ENCODE data around the gene ATRAID. TPM values are rescaled to one million over a fixed set of nuclear protein-coding genes. Genes with fewer than 3 reads are reported as not detected.

ATRAID gene
- total and polyA plus RNA-seq, 10 of the 15 experiments (the other 5 are each of a cell fraction or from before 2014, with no cell fraction given): 65.6 to 180 (median 120) TPM

DNA sequence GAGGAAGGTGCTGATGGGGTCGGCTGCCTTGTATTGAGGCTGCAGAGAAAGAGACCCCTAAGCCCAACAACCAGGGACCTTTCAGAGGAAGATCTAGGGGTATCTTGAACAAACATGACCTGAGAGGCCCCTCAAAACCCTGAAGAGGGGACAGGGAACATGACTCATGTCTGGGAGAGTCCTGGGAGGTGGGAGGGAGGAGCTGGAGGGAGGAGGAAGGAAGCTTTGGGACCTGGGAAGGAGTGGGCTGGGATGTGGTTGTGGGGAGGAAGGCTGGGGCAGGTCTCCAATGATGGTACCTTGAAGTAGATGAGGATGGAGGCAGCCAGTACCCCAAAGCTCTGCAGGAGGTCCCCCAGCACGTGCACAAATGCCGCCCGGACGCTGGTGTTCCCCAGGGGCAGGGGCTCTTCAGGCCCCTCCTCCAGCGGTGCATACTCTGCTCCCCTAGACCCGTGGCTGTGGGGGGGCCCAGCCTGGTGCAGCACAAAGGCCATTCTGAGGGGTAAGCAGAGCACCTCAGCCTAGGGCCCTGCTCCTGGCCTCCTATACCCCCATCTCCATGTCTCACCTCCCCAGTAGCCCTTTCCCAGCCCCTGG, 45.1 kb downstream of the ATRAID start:
- BruUV-seq (replicated peaks): no TSS peak
- ChIA-PET RAD21 (ENCODE audit: unreplicated experiment) (no interaction called here), CTCF (interaction anchor here (0.6 to 0.8 kb wide), 2 partner anchors 87 to 711 kb away, joined by 3 to 4 read pairs; no protein-coding TSS in a partner anchor), SMC1A (ENCODE audit: uncharacterized antibody, unreplicated experiment) (interaction anchor here (1.3 kb wide), 1 partner anchor 23 kb away, joined by 3 read pairs; no protein-coding TSS in a partner anchor), POLR2A (no interaction called here)
- TF ChIP-seq KDM1A (IDR thresholded peaks at IDR 0.05; ENCODE audit: borderline replicate concordance) (no peak), BHLHE40 (IDR thresholded peaks at IDR 0.05; ENCODE audit: borderline replicate concordance in 1 of 2, low read depth in 2 of 2, low read length in 1 of 2) (0 out of 4 replicates have a peak, but pooled peaks of 1 of the 2 experiments have one; percentile 10), EGR1 (IDR thresholded peaks at IDR 0.05; ENCODE audit: borderline replicate concordance in 1 of 2, low read depth in 2 of 2, low read length in 2 of 2) (no peak)
- FAIRE-seq (no peak), ATAC-seq (no peak), DNase-seq (ENCODE audit: low read depth, low spot score) (no peak)
- no peak overlapping the region for H3K9ac ChIP-seq (ENCODE audit: control insufficient read depth, insufficient read depth, low read length)
- intact Hi-C loops (cut with micrococcal nuclease; ENCODE audit: unreplicated experiment): no loop called here
- no peak overlapping the region for H3K4me2 ChIP-seq (ENCODE audit: control insufficient read depth, insufficient read depth)
- in situ Hi-C loops (cut with MboI): no loop called here
- WGBS (ENCODE audit: insufficient coverage, insufficient replicate concordance, low lambda C conversion rate, missing lambda C conversion rate): 10% methylated on average over 7 of the region's 7 CpGs
- no peak overlapping the region for H2AFZ ChIP-seq (ENCODE audit: control insufficient read depth, low read depth, low read length)
- H3K36me3 ChIP-seq (ENCODE audit: control insufficient read depth in 2 of 2, insufficient read depth in 2 of 2, low read length in 1 of 2): no peaks in the 10 kb centered on the region
- no peaks in the 10 kb centered on the region for H4K20me1 ChIP-seq (ENCODE audit: control insufficient read depth, insufficient read depth)
- H3K79me2 ChIP-seq (ENCODE audit: control insufficient read depth, insufficient read depth, low read length): no peaks in the 10 kb centered on the region
- peaks cover 11 to 12% of the 10 kb centered on the region in 2 experiments for H3K27me3 ChIP-seq (replicated peaks in 1 of 2; ENCODE audit: control insufficient read depth in 2 of 2, insufficient read depth in 2 of 2, low read length in 1 of 2)
- H3K9me3 ChIP-seq (replicated peaks; ENCODE audit: control insufficient read depth, insufficient read depth, low read length): no peaks in the 10 kb centered on the region
- H3K4me1 ChIP-seq (ENCODE audit: control insufficient read depth, insufficient read depth, low read length): no peaks in the 10 kb centered on the region
- H3K4me3 ChIP-seq: no peak overlapping the region
- no peak overlapping the region for H3K27ac ChIP-seq (ENCODE audit: control insufficient read depth, insufficient read depth)

DNA sequence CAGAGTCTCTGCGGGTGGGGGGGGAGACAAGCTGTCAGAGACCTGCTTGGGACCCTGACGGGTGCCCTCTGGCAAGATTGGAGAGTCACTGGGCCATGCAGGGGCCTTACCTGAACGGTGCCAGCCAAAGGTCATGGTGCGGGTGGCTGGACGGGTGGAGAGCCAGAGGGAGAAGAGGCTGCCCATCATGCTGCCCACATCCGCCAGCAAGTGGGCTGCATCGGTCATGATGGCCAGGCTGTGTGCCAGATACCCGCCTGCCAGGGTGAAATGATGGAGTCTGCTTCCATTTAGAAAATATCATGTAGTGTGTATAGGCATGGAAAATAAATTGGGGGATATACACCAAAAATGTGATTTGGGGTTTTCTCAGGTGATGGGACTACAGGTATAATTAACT, 46.2 kb downstream of the ATRAID start:
- no TSS peak for BruUV-seq (replicated peaks)
- Histone ChIP-seq H3K79me2 (ENCODE audit: control insufficient read depth, insufficient read depth, low read length) (no peaks in the 10 kb centered on the region), H4K20me1 (ENCODE audit: control insufficient read depth, insufficient read depth) (no peaks in the 10 kb centered on the region), H3K27me3 (replicated peaks in 1 of 2; ENCODE audit: control insufficient read depth in 2 of 2, insufficient read depth in 2 of 2, low read length in 1 of 2) (peaks cover 13 to 20% of the 10 kb centered on the region in 2 experiments), H2AFZ (ENCODE audit: control insufficient read depth, low read depth, low read length) (no peak overlapping the region), H3K4me2 (ENCODE audit: control insufficient read depth, insufficient read depth) (no peak overlapping the region), H3K4me1 (ENCODE audit: control insufficient read depth, insufficient read depth, low read length) (no peaks in the 10 kb centered on the region), H3K4me3 (no peak overlapping the region), H3K9ac (ENCODE audit: control insufficient read depth, insufficient read depth, low read length) (no peak overlapping the region), H3K9me3 (replicated peaks; ENCODE audit: control insufficient read depth, insufficient read depth, low read length) (no peaks in the 10 kb centered on the region), H3K36me3 (ENCODE audit: control insufficient read depth in 2 of 2, insufficient read depth in 2 of 2, low read length in 1 of 2) (no peaks in the 10 kb centered on the region), H3K27ac (ENCODE audit: control insufficient read depth, insufficient read depth) (no peak overlapping the region)
- no peak for DNase-seq (ENCODE audit: low read depth, low spot score)
- ChIA-PET SMC1A (ENCODE audit: uncharacterized antibody, unreplicated experiment) (no interaction called here), CTCF (no interaction called here), RAD21 (ENCODE audit: unreplicated experiment) (no interaction called here), POLR2A (no interaction called here)
- WGBS (ENCODE audit: insufficient coverage, insufficient replicate concordance, low lambda C conversion rate, missing lambda C conversion rate): 54% methylated on average over 8 of the region's 8 CpGs
- intact Hi-C loops (cut with micrococcal nuclease; ENCODE audit: unreplicated experiment) (no loop called here), in situ Hi-C loops (cut with MboI) (no loop called here)
- no peak for FAIRE-seq
- ATAC-seq: no peak
- no peak for TF ChIP-seq NR2F1 (conservative IDR thresholded peaks at IDR 0.05)
- TF ChIP-seq SMAD5 (IDR thresholded peaks at IDR 0.05; ENCODE audit: low read depth): no peak
- no peak for TF ChIP-seq ZSCAN29 (IDR thresholded peaks at IDR 0.05)

Data from GM12878 (cell line).